H1 (cell line): ENCODE data around the gene PTGES2. TPM values are rescaled to one million over a fixed set of nuclear protein-coding genes. Genes with fewer than 3 reads are reported as not detected.

Experiments
- CTCF ChIA-PET: fragments of 300-600 bp; sonication (Branson Sonifier 250); formaldehyde crosslinking; loops from one replicate; lab custom pipeline; 2021; ENCODE audit not compliant: partially characterized antibody; lab: Charles Lee
- POLR2A ChIA-PET: fragments of 300-600 bp; sonication (Branson Sonifier 250); formaldehyde crosslinking; loops from one replicate; lab custom pipeline; 2021; ENCODE audit warnings: inconsistent platforms; ENCODE audit not compliant: partially characterized antibody; lab: Charles Lee
- DNase-seq, 2 experiments: peaks; one replicate each; pipeline versions ENCODE4 v3.0.0 to v3.0.0-alpha.2; 2010 to 2022; ENCODE audit warnings: low spot score in 2 of 2, low read depth in 1 of 2, mixed read lengths in 1 of 2
- FAIRE-seq: peaks from 2 replicates; lab custom pipeline; 2011; peaks lifted over from hg19 to GRCh38; lab: Jason Lieb, UNC
- H2AFZ ChIP-seq: 2 replicates; pipeline ENCODE4 v1.8.1; 2012; ENCODE audit warnings: low read length, inconsistent platforms
- H2AK5ac ChIP-seq: 2 replicates; pipeline ENCODE4 v1.6.1; 2013; ENCODE audit warnings: low read depth, low read length
- H2BK120ac ChIP-seq: replicated peaks from 2 replicates; pipeline ENCODE3; 2013; ENCODE audit warnings: low read depth, low read length, inconsistent platforms
- H2BK12ac ChIP-seq: 2 replicates; pipeline ENCODE4 v1.6.1; 2013; ENCODE audit warnings: low read depth, low read length
- H2BK15ac ChIP-seq: 2 replicates; pipeline ENCODE4 v1.6.1; 2013; ENCODE audit warnings: low read length
- H2BK20ac ChIP-seq: 2 replicates; pipeline ENCODE4 v1.6.1; 2013; ENCODE audit warnings: low read length
- H2BK5ac ChIP-seq: 2 replicates; pipeline ENCODE4 v1.6.1; 2013; ENCODE audit warnings: low read depth, low read length
- H3K14ac ChIP-seq: 2 replicates; pipeline ENCODE4 v1.6.1; 2013; ENCODE audit warnings: inconsistent platforms; ENCODE audit not compliant: insufficient read length
- H3K18ac ChIP-seq: 2 replicates; pipeline ENCODE4 v1.6.1; 2013; ENCODE audit warnings: low read length; ENCODE audit errors: extremely low read depth
- H3K23ac ChIP-seq: 2 replicates; pipeline ENCODE4 v1.6.1; 2013; ENCODE audit warnings: inconsistent platforms; ENCODE audit not compliant: insufficient read length
- H3K23me2 ChIP-seq: 2 replicates; pipeline ENCODE4 v1.6.1; 2013; ENCODE audit warnings: low read depth, low read length
- H3K27ac ChIP-seq: 2 replicates; pipeline ENCODE4 v1.6.1; 2011; ENCODE audit warnings: low read depth, low read length, inconsistent platforms
- H3K27me3 ChIP-seq, 4 experiments: replicated peaks in 1 of 4; 1 replicate in 1 of 4; 2 replicates in 3 of 4; pipeline versions ENCODE4 v1.6.1 to v1.8.1; 2011 to 2013; ENCODE audit warnings: low read length in 3 of 4, mild to moderate bottlenecking in 3 of 4, inconsistent platforms in 2 of 4, mixed read lengths in 2 of 4, moderate library complexity in 1 of 4; ENCODE audit not compliant: control insufficient read depth in 3 of 4, insufficient read depth in 3 of 4; ENCODE audit errors: extremely low read depth in 1 of 4
- H3K36me3 ChIP-seq, 4 experiments: 2 replicates each; pipeline versions ENCODE4 v1.6.1 to v1.8.1; 2011 to 2013; ENCODE audit warnings: mild to moderate bottlenecking in 4 of 4, low read length in 3 of 4, moderate library complexity in 2 of 4, control low read depth in 1 of 4, inconsistent platforms in 1 of 4; ENCODE audit not compliant: insufficient read depth in 4 of 4, control insufficient read depth in 2 of 4
- H3K4ac ChIP-seq: replicated peaks from 2 replicates; pipeline ENCODE3; 2013; ENCODE audit warnings: low read length, low read depth, mixed read lengths, inconsistent platforms; ENCODE audit not compliant: insufficient read length
- H3K4me1 ChIP-seq, 4 experiments: replicated peaks in 1 of 4; 1 replicate in 1 of 4; 2 replicates in 3 of 4; pipeline versions ENCODE4 v1.6.1 to v1.8.1; 2011 to 2013; ENCODE audit warnings: low read length in 3 of 4, inconsistent platforms in 2 of 4, mixed read lengths in 1 of 4; ENCODE audit not compliant: insufficient read depth in 4 of 4, control insufficient read depth in 3 of 4
- H3K4me2 ChIP-seq, 2 experiments: 2 replicates each; pipeline versions ENCODE4 v1.6.1 to v1.8.1; 2011 to 2013; ENCODE audit warnings: low read depth in 2 of 2, low read length in 2 of 2, control low read depth in 1 of 2, inconsistent platforms in 1 of 2, mild to moderate bottlenecking in 1 of 2; ENCODE audit not compliant: insufficient read depth in 1 of 2
- H3K4me3 ChIP-seq, 4 experiments: fragments of 200-600, 300-600 bp in 1 of 4; sonication (generic), shearing (Covaris generic), sonication (Bioruptor Twin) in 1 of 4; 2 replicates each; pipeline versions ENCODE4 v1.5.1 to v1.8.1; 2011 to 2016; ENCODE audit warnings: low read length in 4 of 4, low read depth in 3 of 4, control low read depth in 2 of 4, inconsistent platforms in 2 of 4, mild to moderate bottlenecking in 2 of 4, mixed read lengths in 1 of 4, moderate library complexity in 1 of 4; ENCODE audit not compliant: insufficient read depth in 2 of 4; ENCODE audit errors: extremely low read depth in 1 of 4
- H3K56ac ChIP-seq: replicated peaks from 2 replicates; pipeline ENCODE3; 2013; ENCODE audit warnings: low read depth, mild to moderate bottlenecking, mixed read lengths, low read length, inconsistent platforms; ENCODE audit not compliant: insufficient read length
- H3K79me1 ChIP-seq: 2 replicates; pipeline ENCODE4 v1.6.1; 2013; ENCODE audit warnings: low read depth, low read length, control low read depth
- H3K79me2 ChIP-seq, 2 experiments: 2 replicates each; pipeline versions ENCODE4 v1.6.1 to v1.8.1; 2012 to 2013; ENCODE audit warnings: low read length in 2 of 2, mild to moderate bottlenecking in 2 of 2, inconsistent platforms in 1 of 2; ENCODE audit not compliant: insufficient read depth in 2 of 2, control insufficient read depth in 1 of 2
- H3K9ac ChIP-seq, 4 experiments: replicated peaks in 1 of 4; 1 replicate in 1 of 4; 2 replicates in 3 of 4; pipeline versions ENCODE4 v1.6.1 to v1.8.1; 2011 to 2013; ENCODE audit warnings: low read depth in 3 of 4, low read length in 3 of 4, control low read depth in 2 of 4, mild to moderate bottlenecking in 2 of 4, moderate library complexity in 2 of 4, inconsistent platforms in 1 of 4; ENCODE audit errors: extremely low read depth in 1 of 4
- H3K9me3 ChIP-seq, 2 experiments: 2 replicates each; pipeline versions ENCODE4 v1.6.1 to v1.8.1; 2012 to 2013; ENCODE audit warnings: mild to moderate bottlenecking in 2 of 2, moderate library complexity in 2 of 2, control low read depth in 1 of 2, inconsistent platforms in 1 of 2, low read depth in 1 of 2, low read length in 1 of 2, mixed read lengths in 1 of 2; ENCODE audit not compliant: insufficient read depth in 2 of 2
- H4K20me1 ChIP-seq, 2 experiments: replicated peaks in 1 of 2; 2 replicates each; pipeline versions ENCODE3 to v1.8.1; 2011 to 2013; ENCODE audit warnings: inconsistent platforms in 2 of 2, low read length in 2 of 2, mild to moderate bottlenecking in 1 of 2; ENCODE audit not compliant: insufficient read depth in 2 of 2, control insufficient read depth in 1 of 2
- H4K5ac ChIP-seq: 2 replicates; pipeline ENCODE4 v1.6.1; 2013; ENCODE audit warnings: low read length, low read depth, mixed read lengths, inconsistent platforms; ENCODE audit not compliant: insufficient read length
- H4K8ac ChIP-seq: 2 replicates; pipeline ENCODE4 v1.8.0; 2013; ENCODE audit warnings: mild to moderate bottlenecking, moderate library complexity, low read length, inconsistent platforms; ENCODE audit not compliant: insufficient read depth; ENCODE audit errors: extremely low read depth
- H4K91ac ChIP-seq: replicated peaks from 2 replicates; pipeline ENCODE3; 2013; ENCODE audit warnings: low read length, mixed read lengths, inconsistent platforms; ENCODE audit not compliant: insufficient read length
- ATF3 ChIP-seq: IDR thresholded peaks from 2 replicates; pipeline ENCODE4 v1.6.1; 2011; ENCODE audit warnings: low read depth, mild to moderate bottlenecking, low read length; ENCODE audit not compliant: insufficient read depth
- BACH1 ChIP-seq: IDR thresholded peaks from 2 replicates; pipeline ENCODE4 v1.6.1; 2012; ENCODE audit warnings: low read length, improper control_type of control experiment
- KDM1A ChIP-seq: fragments of 200-600, 300-600 bp; sonication (generic); IDR thresholded peaks from 2 replicates; pipeline ENCODE4 v1.7.1; 2016; ENCODE audit warnings: mild to moderate bottlenecking, low read length, borderline replicate concordance
- NRF1 ChIP-seq: IDR thresholded peaks from 2 replicates; pipeline ENCODE4 v1.6.1; 2011; ENCODE audit warnings: mild to moderate bottlenecking, low read depth, low read length, improper control_type of control experiment
- SIX5 ChIP-seq: IDR thresholded peaks from 2 replicates; pipeline ENCODE4 v1.6.1; 2011; ENCODE audit warnings: mild to moderate bottlenecking, low read depth, low read length
- SP1 ChIP-seq: IDR thresholded peaks from 2 replicates; pipeline ENCODE4 v1.6.1; 2011; ENCODE audit warnings: low read depth, low read length
- TAF7 ChIP-seq: optimal IDR thresholded peaks from 2 replicates; pipeline ENCODE3; 2011; ENCODE audit warnings: low read depth, mild to moderate bottlenecking, inconsistent platforms, low read length, moderate library complexity, borderline replicate concordance
- whole genome bisulfite sequencing, 2 experiments: shearing (Covaris generic) in 1 of 2; methylation state at CpG; one replicate each; pipeline versions ENCODE4 v1.1.6 to v1.1.7; 2013 to 2015; ENCODE audit warnings: low lambda C conversion rate in 2 of 2, mixed read lengths in 2 of 2, inconsistent platforms in 1 of 2, low coverage in 1 of 2, missing lambda C conversion rate in 1 of 2; ENCODE audit not compliant: insufficient replicate concordance in 2 of 2, insufficient coverage in 1 of 2, insufficient read length in 1 of 2; ENCODE audit errors: extremely low coverage in 1 of 2, missing lambda C conversion rate in 1 of 2; 5-methylcytosine and 5-hydroxymethylcytosine counted together
- polyA plus RNA-seq, 7 experiments: library from polyadenylated mRNA; depleted of rRNA in 3 of 7; stranded (reverse) in 5 of 7; unstranded in 2 of 7; fragments of >200 nt in 5 of 7; fragments of 200-250 nt in 2 of 7; gene quantifications; 1 replicate in 5 of 7; 2 replicates in 1 of 7; 4 replicates in 1 of 7; pipeline versions ENCODE4 v1.2.1 to v1.2.3, GENCODE V29; 2011 to 2013; ENCODE audit warnings: missing spikeins in 2 of 7, mixed read lengths in 2 of 7
- total RNA-seq: library from RNA; stranded (reverse); fragmentation: NEBNext Ultra II Directional; extraction: Animal tissue kit (Norgen Biotek cat#: 25700); gene quantifications from 2 replicates; pipeline ENCODE4 v1.2.1, GENCODE V29; 2021

The PTGES2 gene
- total and polyA plus RNA-seq, 2 of the 8 experiments (the other 6 are each of a cell fraction or from before 2014, with no cell fraction given) = 80.7 to 81.2 TPM

GRCh38 chr9:128151309-128152132 is 24.0 kb upstream of the PTGES2 start:
- Histone ChIP-seq H3K4me3 (no peak overlapping the region), H2BK20ac (no peak overlapping the region), H2BK5ac (no peak overlapping the region), H3K23ac (no peak overlapping the region), H2AK5ac (no peak overlapping the region), H3K56ac (no peak overlapping the region), H3K18ac (peak overlapping the region; percentile 71), H3K79me1 (no peaks in the 10 kb centered on the region), H2BK15ac (no peak overlapping the region), H3K4me2 (0 out of 4 replicates have a peak overlapping the region, but pooled peaks of 1 of the 2 experiments have one; percentile 2), H3K27ac (no peak overlapping the region), H3K9me3 (no peaks in the 10 kb centered on the region), H4K20me1 (no peaks in the 10 kb centered on the region), H3K27me3 (no peaks in the 10 kb centered on the region; a peak in 2 of 7 replicates), H3K79me2 (no peaks in the 10 kb centered on the region), H3K4me1 (peaks cover 0 to 8% (median 3%) of the 10 kb centered on the region in 4 experiments; a peak in 5 of 7 replicates), H3K9ac (no peak overlapping the region; a peak in 2 of 7 replicates), H3K36me3 (no peaks in the 10 kb centered on the region), H2AFZ (no peak overlapping the region), H4K5ac (no peak overlapping the region), H3K14ac (no peak overlapping the region), H2BK12ac (peak overlapping the region; percentile 28; the same call in 1 of the 2 replicates), H4K91ac (no peak overlapping the region), H3K23me2 (no peaks in the 10 kb centered on the region), H2BK120ac (no peak overlapping the region), H3K4ac (no peak overlapping the region), H4K8ac (no peak overlapping the region)
- no peak for DNase-seq
- CTCF ChIA-PET = interaction anchor here (0.7 to 6.1 kb wide), 15 partner anchors 8 to 226 kb away, joined by 3 to 74 read pairs (median 5); partner anchors contain the start of genes BBLN, PIP5KL1 and PTGES2
- 87% methylated on average over 17 of the region's 18 CpGs; no CpG with 5 or more reads in 1 of the 2 experiments for WGBS, 2 experiments
- FAIRE-seq = no peak
- TF ChIP-seq KDM1A (no peak), TAF7 (no peak), ATF3 (no peak), BACH1 (no peak), SP1 (no peak), NRF1 (no peak), SIX5 (no peak)
- POLR2A ChIA-PET = interaction anchor here (1.1 to 2.5 kb wide), 7 partner anchors 9 to 99 kb away, joined by 3 to 18 read pairs (median 4); partner anchors contain the start of gene BBLN
